Left cardiac atrium (tissue), 4 donors: ENCODE results near the gene RNPEP. TPM values are rescaled to one million over a fixed set of nuclear protein-coding genes. Genes with fewer than 3 reads are reported as not detected.
"Not testable (repeated sequence)": the region's sequence is repeated elsewhere in the genome, so short reads cannot be mapped to it uniquely, and the experiment has no call there.

ENCODE experiments used
- ATAC-seq, 2 donors: fragments of 200-7000 bp; cut with Tn5 transposase; one replicate each; pipeline ENCODE4 v1.9.1; 2020; ENCODE audit warnings: mild to moderate bottlenecking in 2 of 2, moderate library complexity in 2 of 2
- DNase-seq: peaks from one replicate; pipeline ENCODE4 v3.0.0-alpha.2; 2020
- intact Hi-C, 2 donors: fragments of 100-400 bp; cut with DNase I; formaldehyde crosslinking; loops; one replicate each; pipeline versions ENCODE4 v1.14.1 to v1.15.1; 2022 to 2023
- total RNA-seq, 2 donors: library from RNA; stranded (reverse); fragmentation: NEBNext Ultra II Directional; extraction: Animal tissue kit (Norgen Biotek cat#: 25700); gene quantifications; one replicate each; pipeline ENCODE4 v1.2.1, GENCODE V29; 2021
- donor health status: DM: no; HTN: yes; CAD: no.
- donor health status: DM: no; HTN: yes; CAD: no; lungs with severe emphysema.
- donor health status: DM: yes; HTN: yes; CAD: no.
- donor health status: Dilated cardiomyopathy.

The RNPEP gene
- total RNA-seq, 2 donors from 2014 or later = 22.6 to 25.2 TPM

- ATAC-seq (peak; percentile 100), DNase-seq (peak; percentile 98)
- intact Hi-C loops = no loop called here
These were observed 27.3 kb upstream of the RNPEP start, which contains the start of gene TIMM17A for GRCh38 chr1:201955009-201955728. TSS of gene TIMM17A (plus strand) at chr1:201955503. CDS start at chr1:201955527, 24 bp downstream.

- DNase-seq (no peak), ATAC-seq (peak; percentile 31 to 60)
- intact Hi-C loops = no loop called here
These were observed 26.7 kb upstream of the RNPEP start for GRCh38 chr1:201955729-201956143.

- no peak for ATAC-seq
- intact Hi-C loops = no loop called here
- no peak for DNase-seq
These were observed 24.1 kb upstream of the RNPEP start for GRCh38 chr1:201958348-201958747.

- DNase-seq, ATAC-seq, intact Hi-C loops: not testable (repeated sequence)
These were observed 20.1 kb upstream of the RNPEP start for GRCh38 chr1:201962382-201962781.

GRCh38 chr1:201964261-201964660, 18.2 kb upstream of the RNPEP start:
- intact Hi-C loops = no loop called here
- DNase-seq (no peak), ATAC-seq (no peak)

- no peak for DNase-seq
- no peak for ATAC-seq
- intact Hi-C loops = no loop called here
These were observed 16.3 kb upstream of the RNPEP start for GRCh38 chr1:201966171-201966570.

GRCh38 chr1:201968202-201968925, 14.1 kb upstream of the RNPEP start:
- intact Hi-C loops = no loop called here
- no peak for DNase-seq
- ATAC-seq = no peak

- DNase-seq (no peak), ATAC-seq (peak in 1 of 2 donors; percentile 43)
- intact Hi-C loops = loop anchor here (5.0 kb wide), 2 partner anchors 73 to 93 kb away; no protein-coding TSS in a partner anchor
These were observed 11.9 kb upstream of the RNPEP start for GRCh38 chr1:201970334-201971159.

GRCh38 chr1:201982082-201982622, 296 bp upstream of the RNPEP start:
- DNase-seq = peak; percentile 78
- intact Hi-C loops = no loop called here
- ATAC-seq = peak in 1 of 2 donors; percentile 18

GRCh38 chr1:201983380-201983805, 945 bp downstream of the RNPEP start:
- intact Hi-C loops = no loop called here
- ATAC-seq (no peak), DNase-seq (no peak)

GRCh38 chr1:201984446-201984845, 2.0 kb downstream of the RNPEP start:
- DNase-seq (no peak), ATAC-seq (no peak)
- intact Hi-C loops = no loop called here

GRCh38 chr1:201985355-201985754, 2.9 kb downstream of the RNPEP start:
- intact Hi-C loops = no loop called here
- no peak for DNase-seq
- ATAC-seq = no peak

GRCh38 chr1:201988601-201989000, 6.2 kb downstream of the RNPEP start:
- ATAC-seq (no peak), DNase-seq (no peak)
- intact Hi-C loops = no loop called here

GRCh38 chr1:201989354-201990128, 7.1 kb downstream of the RNPEP start:
- ATAC-seq (no peak), DNase-seq (no peak)
- intact Hi-C loops = no loop called here

- ATAC-seq = peak; percentile 89 to 90
- peak; percentile 40 for DNase-seq
- intact Hi-C loops = no loop called here
These were observed 8.0 kb downstream of the RNPEP start for GRCh38 chr1:201990427-201990826.

- DNase-seq (no peak), ATAC-seq (peak; percentile 41 to 54)
- intact Hi-C loops = no loop called here
These were observed 17.3 kb downstream of the RNPEP start for GRCh38 chr1:201999625-202000238.

GRCh38 chr1:202002507-202002906, 20.1 kb downstream of the RNPEP start:
- DNase-seq (no peak), ATAC-seq (no peak)
- intact Hi-C loops = no loop called here

GRCh38 chr1:202004711-202005110, 22.3 kb downstream of the RNPEP start:
- peak in 1 of 2 donors; percentile 62 for ATAC-seq
- DNase-seq = no peak
- intact Hi-C loops = no loop called here
